ENCODE results near the gene GRB10. TPM values are rescaled to one million over a fixed set of nuclear protein-coding genes. Genes with fewer than 3 reads are reported as not detected.
A peak's percentile ranks its signal among the peaks of the same experiment; 100 is the strongest.

Gene GRB10
- polyA plus RNA-seq, 1 donor = 16.5 TPM

GRCh38 chr7:50667338-50667737, 115.4 kb downstream of the GRB10 start:
- no peak for DNase-seq

GRCh38 chr7:50666124-50666496, 116.6 kb downstream of the GRB10 start:
- DNase-seq = no peak

GRCh38 chr7:50665403-50666123, 117.1 kb downstream of the GRB10 start:
- DNase-seq = no peak

GRCh38 chr7:50664937-50665336, 117.8 kb downstream of the GRB10 start:
- no peak for DNase-seq

GRCh38 chr7:50664461-50664922, 118.2 kb downstream of the GRB10 start:
- DNase-seq = no peak

GRCh38 chr7:50663396-50664102, 119.1 kb downstream of the GRB10 start:
- DNase-seq = no peak

GRCh38 chr7:50662996-50663395, 119.7 kb downstream of the GRB10 start:
- DNase-seq = no peak

GRCh38 chr7:50662041-50662694, 120.5 kb downstream of the GRB10 start:
- no peak for DNase-seq

GRCh38 chr7:50661345-50662040, 121.2 kb downstream of the GRB10 start:
- DNase-seq = no peak

GRCh38 chr7:50660830-50661175, 121.9 kb downstream of the GRB10 start:
- no peak for DNase-seq

- no peak for DNase-seq
Observed at GRCh38 chr7:50660040-50660829, 122.5 kb downstream of the GRB10 start.

GRCh38 chr7:50659329-50659965, 123.2 kb downstream of the GRB10 start:
- DNase-seq = no peak

- no peak for DNase-seq
Observed at GRCh38 chr7:50658696-50659095, 124.0 kb downstream of the GRB10 start.

GRCh38 chr7:50657912-50658311, 124.8 kb downstream of the GRB10 start:
- DNase-seq = no peak

- peak; percentile 51 for DNase-seq
Observed at GRCh38 chr7:50657341-50657873, 125.3 kb downstream of the GRB10 start.

- DNase-seq = no peak
Observed at GRCh38 chr7:50656141-50656895, 126.4 kb downstream of the GRB10 start.

GRCh38 chr7:50655490-50655889, 127.2 kb downstream of the GRB10 start:
- no peak for DNase-seq

GRCh38 chr7:50655020-50655419, 127.7 kb downstream of the GRB10 start:
- no peak for DNase-seq

GRCh38 chr7:50653981-50654425, 128.7 kb downstream of the GRB10 start:
- DNase-seq = peak; percentile 86

GRCh38 chr7:50653126-50653864, 129.4 kb downstream of the GRB10 start:
- DNase-seq = no peak

Data from hindlimb muscle (tissue), 1 donor.